PC-3 (cell line): Measurements from ENCODE around the gene TYMS.

ENCODE experiments used
- EZH2 ChIP-seq: fragments of 300-600 bp; sonication (generic); IDR thresholded peaks from one replicate; pipeline ENCODE4 v1.6.1; 2017; ENCODE audit warnings: antibody characterized with exemption, mild to moderate bottlenecking, low read length; ENCODE audit not compliant: unreplicated experiment
- TF ChIP-seq, protein P1 (sequence below): fragments of 300-600 bp; sonication (generic); conservative IDR thresholded peaks from 2 replicates; pipeline ENCODE4 v1.5.1; 2017; ENCODE audit warnings: antibody characterized with exemption, low read depth, mild to moderate bottlenecking, low read length

DNA sequence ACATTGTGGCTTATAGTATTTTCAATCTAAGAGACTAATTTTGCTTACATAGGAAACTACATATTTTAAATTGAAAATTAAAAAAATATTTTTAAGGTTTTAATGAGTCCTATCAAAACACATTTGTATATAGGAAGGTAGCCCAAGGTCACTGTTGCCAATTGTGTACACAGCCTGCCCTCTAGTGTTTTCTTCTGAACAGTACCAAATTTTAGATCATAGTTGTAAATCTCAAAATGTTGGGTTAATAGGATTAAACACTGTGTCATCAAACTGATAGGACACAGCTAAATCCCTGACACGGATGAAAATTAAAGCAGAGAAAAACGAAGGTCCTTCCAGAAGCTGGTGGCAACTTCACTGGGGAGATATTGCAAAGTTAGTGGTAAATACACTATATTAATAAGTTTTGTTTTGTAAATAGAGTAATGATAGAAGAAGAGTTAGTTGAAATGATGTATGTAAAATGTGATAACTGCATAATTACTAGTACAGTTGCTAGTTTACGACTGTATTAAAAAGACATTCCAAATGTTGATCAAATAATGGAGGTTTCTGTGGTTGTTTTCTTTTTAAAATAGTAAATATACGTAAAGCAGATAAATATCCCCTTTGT lies 41.0 kb upstream of the TYMS start:
- TF ChIP-seq, protein P1, sequence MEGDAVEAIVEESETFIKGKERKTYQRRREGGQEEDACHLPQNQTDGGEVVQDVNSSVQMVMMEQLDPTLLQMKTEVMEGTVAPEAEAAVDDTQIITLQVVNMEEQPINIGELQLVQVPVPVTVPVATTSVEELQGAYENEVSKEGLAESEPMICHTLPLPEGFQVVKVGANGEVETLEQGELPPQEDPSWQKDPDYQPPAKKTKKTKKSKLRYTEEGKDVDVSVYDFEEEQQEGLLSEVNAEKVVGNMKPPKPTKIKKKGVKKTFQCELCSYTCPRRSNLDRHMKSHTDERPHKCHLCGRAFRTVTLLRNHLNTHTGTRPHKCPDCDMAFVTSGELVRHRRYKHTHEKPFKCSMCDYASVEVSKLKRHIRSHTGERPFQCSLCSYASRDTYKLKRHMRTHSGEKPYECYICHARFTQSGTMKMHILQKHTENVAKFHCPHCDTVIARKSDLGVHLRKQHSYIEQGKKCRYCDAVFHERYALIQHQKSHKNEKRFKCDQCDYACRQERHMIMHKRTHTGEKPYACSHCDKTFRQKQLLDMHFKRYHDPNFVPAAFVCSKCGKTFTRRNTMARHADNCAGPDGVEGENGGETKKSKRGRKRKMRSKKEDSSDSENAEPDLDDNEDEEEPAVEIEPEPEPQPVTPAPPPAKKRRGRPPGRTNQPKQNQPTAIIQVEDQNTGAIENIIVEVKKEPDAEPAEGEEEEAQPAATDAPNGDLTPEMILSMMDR = peak; percentile 79
- TF ChIP-seq EZH2 = no peak
